ENCODE results near the gene PIK3R6. TPM values are rescaled to one million over a fixed set of nuclear protein-coding genes. Genes with fewer than 3 reads are reported as not detected.
A peak's percentile ranks its signal among the peaks of the same experiment; 100 is the strongest.
"Not testable (repeated sequence)": the region's sequence is repeated elsewhere in the genome, so short reads cannot be mapped to it uniquely, and the experiment has no call there.

Gene PIK3R6
- total RNA-seq, 6 experiments from 2014 or later, result 0.18 to 0.62 (median 0.25) TPM; not detected in 1

- H3K4me1 ChIP-seq, result no peaks in the 10 kb centered on the region
- 72% methylated on average over 7 of the region's 14 CpGs for WGBS (ENCODE audit: insufficient coverage, low coverage, low lambda C conversion rate, missing lambda C conversion rate)
- H3K9me3 ChIP-seq, result no peaks in the 10 kb centered on the region
- H3K36me3 ChIP-seq, result no peaks in the 10 kb centered on the region
- no peak for ATAC-seq
- H3K27ac ChIP-seq, result no peak overlapping the region
- no peaks in the 10 kb centered on the region for H3K27me3 ChIP-seq
- DNase-seq, result no peak
- no peak for TF ChIP-seq CTCF (IDR thresholded peaks at IDR 0.05)
- no peak for TF ChIP-seq POLR2A (IDR thresholded peaks at IDR 0.05)
- intact Hi-C loops (cut with DNase I), result no loop called here
- H3K4me3 ChIP-seq, result no peak overlapping the region
Observed at GRCh38 chr17:8859804-8860430, 7.6 kb downstream of the PIK3R6 start.

GRCh38 chr17:8859027-8859803 is 8.3 kb downstream of the PIK3R6 start:
- no peak for TF ChIP-seq POLR2A (IDR thresholded peaks at IDR 0.05)
- TF ChIP-seq CTCF (IDR thresholded peaks at IDR 0.05), result no peak
- Histone ChIP-seq H3K36me3 (no peaks in the 10 kb centered on the region), H3K9me3 (no peaks in the 10 kb centered on the region), H3K27ac (no peak overlapping the region), H3K4me3 (no peak overlapping the region), H3K27me3 (no peaks in the 10 kb centered on the region), H3K4me1 (no peaks in the 10 kb centered on the region)
- no peak for DNase-seq
- intact Hi-C loops (cut with DNase I), result no loop called here
- WGBS (ENCODE audit: insufficient coverage, low coverage, low lambda C conversion rate, missing lambda C conversion rate), result 93% methylated on average over 3 of the region's 11 CpGs
- ATAC-seq, result peak in 1 of 4 donors; percentile 38

GRCh38 chr17:8857919-8858318 is 9.6 kb downstream of the PIK3R6 start:
- no peak overlapping the region for H3K27ac ChIP-seq
- intact Hi-C loops (cut with DNase I), result no loop called here
- TF ChIP-seq POLR2A (IDR thresholded peaks at IDR 0.05) (no peak), CTCF (IDR thresholded peaks at IDR 0.05) (no peak)
- WGBS (ENCODE audit: insufficient coverage, low coverage, low lambda C conversion rate, missing lambda C conversion rate), result 27% methylated on average over 5 of the region's 5 CpGs
- no peak overlapping the region for H3K4me3 ChIP-seq
- no peaks in the 10 kb centered on the region for H3K9me3 ChIP-seq
- ATAC-seq (peak in 1 of 4 donors; percentile 52), DNase-seq (no peak)
- no peaks in the 10 kb centered on the region for H3K4me1 ChIP-seq
- no peaks in the 10 kb centered on the region for H3K36me3 ChIP-seq
- H3K27me3 ChIP-seq, result no peaks in the 10 kb centered on the region

GRCh38 chr17:8856869-8857575 is 10.5 kb downstream of the PIK3R6 start:
- ATAC-seq, result no peak
- Histone ChIP-seq H3K36me3 (no peaks in the 10 kb centered on the region), H3K27ac (no peak overlapping the region), H3K4me3 (no peak overlapping the region), H3K4me1 (no peaks in the 10 kb centered on the region), H3K9me3 (no peaks in the 10 kb centered on the region), H3K27me3 (no peaks in the 10 kb centered on the region)
- WGBS (ENCODE audit: insufficient coverage, low coverage, low lambda C conversion rate, missing lambda C conversion rate), result 18% methylated on average over 14 of the region's 14 CpGs
- DNase-seq, result no peak
- intact Hi-C loops (cut with DNase I), result no loop called here
- TF ChIP-seq POLR2A (IDR thresholded peaks at IDR 0.05) (no peak), CTCF (IDR thresholded peaks at IDR 0.05) (no peak)

GRCh38 chr17:8856205-8856603 is 11.3 kb downstream of the PIK3R6 start:
- H3K4me1 ChIP-seq; intact Hi-C loops (cut with DNase I); H3K9me3 ChIP-seq; H3K4me3 ChIP-seq; H3K36me3 ChIP-seq; H3K27me3 ChIP-seq; ATAC-seq; DNase-seq; H3K27ac ChIP-seq: not testable (repeated sequence)
- WGBS (ENCODE audit: insufficient coverage, low coverage, low lambda C conversion rate, missing lambda C conversion rate), result 67% methylated on average over 6 of the region's 6 CpGs
